Measurements from ENCODE around the gene SSBP4.

GRCh38 chr19:18423258-18424020 is 4.2 kb downstream of the SSBP4 start:
- TF ChIP-seq CTCF (IDR thresholded peaks at IDR 0.05), result no peak
- TF ChIP-seq POLR2A (IDR thresholded peaks at IDR 0.05), result no peak

All from testis (tissue), 2 donors.